A549 treated with ZK216348 at 1 μM for 4 hours (cell line): Measurements from ENCODE around the gene STRN4. TPM values are rescaled to one million over a fixed set of nuclear protein-coding genes. Genes with fewer than 3 reads are reported as not detected.

Experiments
- total RNA-seq: library from RNA; stranded (reverse); fragments of 200-300 nt; extraction: Qiagen RNA extraction; gene quantifications from 5 replicates; pipeline ENCODE4 v1.2.3, GENCODE V29; 2022; ENCODE audit warnings: low read depth

Gene STRN4
- total RNA-seq = 55.5 to 95.1 TPM (median 89.6 TPM) in 5 replicates

GRCh38 chr19:46746281-46747057, at the start of gene STRN4:
Gene STRN4 (minus strand): TSS chr19:46746450. CDS start chr19:46746430, 20 bp downstream.

GRCh38 chr19:46788262-46788967, 42.2 kb upstream of the STRN4 start, which contains the start of gene SLC1A5:
Gene SLC1A5 (minus strand): TSS chr19:46788594. CDS start chr19:46787965, 629 bp downstream.

GRCh38 chr19:46745521-46746280, 549 bp downstream of the STRN4 start, which contains the start of gene FKRP:
Gene FKRP (plus strand): TSS chr19:46746057. CDS start chr19:46755451, 9,394 bp downstream.

GRCh38 chr19:46717034-46717715, 29.1 kb downstream of the STRN4 start, which contains the start of gene PRKD2:
Gene PRKD2 (minus strand): TSS chr19:46717114. CDS start chr19:46716370, 744 bp downstream.

Other genes starting within 250 kb of the STRN4 start
- 192 to 272 TPM (median 253 TPM) in 5 replicates for gene CALM3, start 145.1 kb downstream of the STRN4 start, total RNA-seq
- gene PTGIR, start 121.4 kb downstream of the STRN4 start, total RNA-seq = 0.19 TPM in 1 of 5 replicates, not detected in the others
- not detected in 5 replicates for gene GNG8, start 110.2 kb downstream of the STRN4 start, total RNA-seq
- gene DACT3, start 85.3 kb downstream of the STRN4 start, total RNA-seq = 0.14 to 0.74 TPM (median 0.38 TPM) in 5 replicates
- gene PRKD2, start 29.3 kb downstream of the STRN4 start, total RNA-seq = 18.8 to 34.2 TPM (median 32.2 TPM) in 5 replicates
- 15.8 to 21.4 TPM (median 21.0 TPM) in 5 replicates for gene FKRP, start 393 bp downstream of the STRN4 start, total RNA-seq
- gene SLC1A5, start 42.1 kb upstream of the STRN4 start, total RNA-seq = 178 to 276 TPM (median 249 TPM) in 5 replicates
- 201 to 316 TPM (median 311 TPM) in 5 replicates for gene AP2S1, start 104.4 kb upstream of the STRN4 start, total RNA-seq
- 21.3 to 33.1 TPM (median 29.7 TPM) in 5 replicates for gene ARHGAP35, start 114.5 kb upstream of the STRN4 start, total RNA-seq